H7 (cell line): ENCODE results near the gene HDAC10. TPM values are rescaled to one million over a fixed set of nuclear protein-coding genes. Genes with fewer than 3 reads are reported as not detected.
A peak's percentile ranks its signal among the peaks of the same experiment; 100 is the strongest.

ENCODE experiments used
- DNase-seq: peaks from one replicate; pipeline ENCODE4 v3.0.0; 2012
- H3K27me3 ChIP-seq: 2 replicates; pipeline ENCODE4 v1.6.0; 2011; ENCODE audit warnings: mild to moderate bottlenecking, low read length; ENCODE audit not compliant: control insufficient read depth, insufficient read depth
- H3K36me3 ChIP-seq: replicated peaks from 2 replicates; pipeline ENCODE4 v1.5.1; 2011; ENCODE audit warnings: low read length; ENCODE audit not compliant: control insufficient read depth, insufficient read depth
- H3K4me3 ChIP-seq: 2 replicates; pipeline ENCODE4 v1.5.1; 2011; ENCODE audit warnings: low read depth, mild to moderate bottlenecking, control low read depth, low read length, moderate library complexity; ENCODE audit not compliant: insufficient read depth
- total RNA-seq: library from RNA; depleted of rRNA; stranded (reverse); fragments of >200 nt; shearing (Covaris generic); gene quantifications from 2 replicates; pipeline ENCODE4 v1.2.3, GENCODE V29; 2014

The HDAC10 gene
- total RNA-seq, 1 experiment from 2014 or later: 15.7 TPM

GRCh38 chr22:50268655-50269113, 17.6 kb upstream of the HDAC10 start:
- DNase-seq: no peak
- no peaks in the 10 kb centered on the region for H3K36me3 ChIP-seq
- H3K27me3 ChIP-seq: peaks cover 53% of the 10 kb centered on the region
- H3K4me3 ChIP-seq: no peak overlapping the region

GRCh38 chr22:50267591-50268390, 16.7 kb upstream of the HDAC10 start:
- peak overlapping the region; percentile 24 for H3K4me3 ChIP-seq
- DNase-seq: peak; percentile 86
- H3K27me3 ChIP-seq: peaks cover 53% of the 10 kb centered on the region
- H3K36me3 ChIP-seq: no peaks in the 10 kb centered on the region

- Histone ChIP-seq H3K27me3 (peaks cover 55% of the 10 kb centered on the region), H3K36me3 (no peaks in the 10 kb centered on the region), H3K4me3 (peak overlapping the region; percentile 24)
- DNase-seq: no peak
These were observed 15.9 kb upstream of the HDAC10 start for GRCh38 chr22:50266994-50267393.

- peaks cover 53% of the 10 kb centered on the region for H3K27me3 ChIP-seq
- no peak for DNase-seq
- no peaks in the 10 kb centered on the region for H3K36me3 ChIP-seq
- H3K4me3 ChIP-seq: no peak overlapping the region
These were observed 14.0 kb upstream of the HDAC10 start for GRCh38 chr22:50264946-50265669.

- peaks cover 47% of the 10 kb centered on the region for H3K27me3 ChIP-seq
These were observed 13.2 kb upstream of the HDAC10 start for GRCh38 chr22:50264104-50264745.

GRCh38 chr22:50262973-50263617, 12.0 kb upstream of the HDAC10 start:
- Histone ChIP-seq H3K4me3 (no peak overlapping the region), H3K36me3 (no peaks in the 10 kb centered on the region), H3K27me3 (peaks cover 36% of the 10 kb centered on the region)
- DNase-seq: no peak

More at GRCh38 chr22:50264104-50264745, 13.2 kb upstream of the HDAC10 start:
- no peaks in the 10 kb centered on the region for H3K36me3 ChIP-seq
- no peak overlapping the region for H3K4me3 ChIP-seq
- no peak for DNase-seq

GRCh38 chr22:50262460-50262911, 11.4 kb upstream of the HDAC10 start:
- H3K4me3 ChIP-seq: no peak overlapping the region
- H3K27me3 ChIP-seq: peaks cover 31% of the 10 kb centered on the region
- no peaks in the 10 kb centered on the region for H3K36me3 ChIP-seq
- DNase-seq: no peak

- peak; percentile 98 for DNase-seq
- no peaks in the 10 kb centered on the region for H3K36me3 ChIP-seq
- H3K4me3 ChIP-seq: peak within 1 kb of the TSS; percentile 62
- peaks cover 24% of the 10 kb centered on the region for H3K27me3 ChIP-seq
These were observed 10.8 kb upstream of the HDAC10 start, which contains the start of gene MAPK12 for GRCh38 chr22:50261615-50262459. TSS of gene MAPK12 (minus strand) at chr22:50261683. CDS start at chr22:50261509, 174 bp downstream.

- H3K36me3 ChIP-seq: no peaks in the 10 kb centered on the region
- H3K27me3 ChIP-seq: peaks cover 18% of the 10 kb centered on the region
- H3K4me3 ChIP-seq: peak overlapping the region; percentile 62
- peak; percentile 87 for DNase-seq
These were observed 9.9 kb upstream of the HDAC10 start for GRCh38 chr22:50260801-50261614.

- Histone ChIP-seq H3K27me3 (peaks cover 18% of the 10 kb centered on the region), H3K36me3 (no peaks in the 10 kb centered on the region), H3K4me3 (peak overlapping the region; percentile 62)
- no peak for DNase-seq
These were observed 9.4 kb upstream of the HDAC10 start for GRCh38 chr22:50260434-50260800.

- Histone ChIP-seq H3K27me3 (peaks cover 18% of the 10 kb centered on the region), H3K36me3 (no peaks in the 10 kb centered on the region), H3K4me3 (no peak overlapping the region)
- DNase-seq: no peak
These were observed 8.2 kb upstream of the HDAC10 start for GRCh38 chr22:50259302-50259701.

GRCh38 chr22:50258361-50259292, 7.6 kb upstream of the HDAC10 start:
- Histone ChIP-seq H3K4me3 (no peak overlapping the region), H3K36me3 (no peaks in the 10 kb centered on the region), H3K27me3 (peaks cover 18% of the 10 kb centered on the region)
- no peak for DNase-seq
